HUES48 (cell line): Measurements from ENCODE around the gene SIAE.

Source experiments
- H3K27ac ChIP-seq: one replicate; pipeline ENCODE4 v1.7.0; 2013; ENCODE audit warnings: low read depth, low read length, inconsistent platforms
- H3K27me3 ChIP-seq: 2 replicates; pipeline ENCODE4 v1.6.1; 2013; ENCODE audit warnings: mild to moderate bottlenecking, low read length; ENCODE audit not compliant: control insufficient read depth, insufficient read depth
- H3K36me3 ChIP-seq: 2 replicates; pipeline ENCODE4 v1.6.1; 2013; ENCODE audit warnings: low read length; ENCODE audit not compliant: control insufficient read depth, insufficient read depth
- H3K4me1 ChIP-seq: 2 replicates; pipeline ENCODE4 v1.6.1; 2013; ENCODE audit warnings: mild to moderate bottlenecking, low read length; ENCODE audit not compliant: control insufficient read depth, insufficient read depth
- H3K4me3 ChIP-seq: 2 replicates; pipeline ENCODE4 v1.5.1; 2013; ENCODE audit warnings: mild to moderate bottlenecking, low read depth, low read length
- H3K9ac ChIP-seq: 2 replicates; pipeline ENCODE4 v1.6.1; 2013; ENCODE audit warnings: mild to moderate bottlenecking, low read depth, low read length, moderate library complexity
- H3K9me3 ChIP-seq: 2 replicates; pipeline ENCODE4 v1.6.1; 2013; ENCODE audit warnings: low read length; ENCODE audit not compliant: control insufficient read depth, insufficient read depth

SIAE gene

DNA sequence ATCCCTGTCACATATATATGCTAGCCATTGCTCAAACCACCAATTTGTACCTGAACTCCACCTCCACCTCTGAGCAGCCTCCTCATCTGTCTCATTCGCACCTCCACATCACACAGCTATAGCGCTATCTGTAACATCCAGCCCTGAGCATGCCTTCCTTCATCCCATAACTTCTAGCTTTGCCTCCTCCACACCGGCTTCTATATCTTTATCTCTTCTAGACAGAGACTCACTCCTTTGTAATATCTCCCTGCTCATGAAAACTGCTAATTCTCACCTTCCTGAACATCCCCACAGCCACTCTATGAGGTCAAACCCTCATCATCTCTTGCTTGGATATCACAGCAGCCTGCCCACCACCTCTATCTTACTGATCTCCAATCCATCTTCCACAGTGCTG lies 5.9 kb downstream of the SIAE start:
- H3K27me3 ChIP-seq: peaks cover 29% of the 10 kb centered on the region
- no peak overlapping the region for H3K4me3 ChIP-seq
- no peaks in the 10 kb centered on the region for H3K4me1 ChIP-seq
- H3K27ac ChIP-seq: no peak overlapping the region
- no peak overlapping the region for H3K9ac ChIP-seq
- no peaks in the 10 kb centered on the region for H3K9me3 ChIP-seq
- H3K36me3 ChIP-seq: no peaks in the 10 kb centered on the region

GRCh38 chr11:124663861-124664260 lies 9.7 kb downstream of the SIAE start:
- Histone ChIP-seq H3K27ac (no peak overlapping the region), H3K9me3 (no peaks in the 10 kb centered on the region), H3K4me3 (no peak overlapping the region), H3K36me3 (no peaks in the 10 kb centered on the region), H3K4me1 (no peaks in the 10 kb centered on the region), H3K27me3 (peaks cover 4% of the 10 kb centered on the region; the same call in 1 of the 2 replicates), H3K9ac (no peak overlapping the region)

GRCh38 chr11:124662106-124662505 lies 11.4 kb downstream of the SIAE start:
- no peak overlapping the region for H3K9ac ChIP-seq
- no peak overlapping the region for H3K4me3 ChIP-seq
- H3K36me3 ChIP-seq: no peaks in the 10 kb centered on the region
- H3K27me3 ChIP-seq: no peaks in the 10 kb centered on the region
- no peaks in the 10 kb centered on the region for H3K9me3 ChIP-seq
- no peak overlapping the region for H3K27ac ChIP-seq
- peaks cover 15% of the 10 kb centered on the region for H3K4me1 ChIP-seq

GRCh38 chr11:124661553-124661952 lies 12.0 kb downstream of the SIAE start:
- H3K36me3 ChIP-seq: no peaks in the 10 kb centered on the region
- H3K27ac ChIP-seq: no peak overlapping the region
- H3K9me3 ChIP-seq: no peaks in the 10 kb centered on the region
- no peak overlapping the region for H3K9ac ChIP-seq
- no peaks in the 10 kb centered on the region for H3K27me3 ChIP-seq
- H3K4me1 ChIP-seq: peaks cover 20% of the 10 kb centered on the region
- H3K4me3 ChIP-seq: no peak overlapping the region

GRCh38 chr11:124658986-124659385 lies 14.6 kb downstream of the SIAE start:
- Histone ChIP-seq H3K27me3 (no peaks in the 10 kb centered on the region), H3K27ac (no peak overlapping the region), H3K36me3 (no peaks in the 10 kb centered on the region), H3K4me1 (peaks cover 20% of the 10 kb centered on the region), H3K4me3 (no peak overlapping the region), H3K9me3 (no peaks in the 10 kb centered on the region), H3K9ac (no peak overlapping the region)

- H3K36me3 ChIP-seq: no peaks in the 10 kb centered on the region
- no peak overlapping the region for H3K9ac ChIP-seq
- no peaks in the 10 kb centered on the region for H3K9me3 ChIP-seq
- no peaks in the 10 kb centered on the region for H3K27me3 ChIP-seq
- H3K4me3 ChIP-seq: no peak overlapping the region
- H3K4me1 ChIP-seq: peaks cover 20% of the 10 kb centered on the region
- H3K27ac ChIP-seq: no peak overlapping the region
These were observed 15.0 kb downstream of the SIAE start for GRCh38 chr11:124658501-124658900.

DNA sequence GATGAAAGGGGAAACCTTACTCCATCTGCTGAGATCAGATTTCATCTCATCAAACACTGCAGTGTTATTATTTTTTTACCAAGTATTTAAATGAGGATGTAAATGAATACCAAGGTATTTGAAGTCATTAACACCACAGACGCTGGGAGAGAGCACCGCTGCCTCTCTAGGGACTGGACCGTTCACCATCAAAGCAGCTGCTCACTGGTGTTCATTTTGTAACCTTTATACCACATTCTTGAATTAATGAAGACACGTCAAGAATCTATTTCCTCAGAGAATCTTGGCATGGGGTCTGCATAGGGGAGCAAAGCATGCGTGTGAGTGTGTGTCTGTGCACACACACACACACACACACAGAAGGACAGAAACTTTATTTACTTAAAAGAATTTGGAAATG lies 15.6 kb downstream of the SIAE start:
- Histone ChIP-seq H3K9ac (no peak overlapping the region), H3K27me3 (no peaks in the 10 kb centered on the region), H3K4me3 (no peak overlapping the region), H3K36me3 (no peaks in the 10 kb centered on the region), H3K4me1 (peaks cover 20% of the 10 kb centered on the region), H3K9me3 (no peaks in the 10 kb centered on the region), H3K27ac (peak overlapping the region; percentile 46)

DNA sequence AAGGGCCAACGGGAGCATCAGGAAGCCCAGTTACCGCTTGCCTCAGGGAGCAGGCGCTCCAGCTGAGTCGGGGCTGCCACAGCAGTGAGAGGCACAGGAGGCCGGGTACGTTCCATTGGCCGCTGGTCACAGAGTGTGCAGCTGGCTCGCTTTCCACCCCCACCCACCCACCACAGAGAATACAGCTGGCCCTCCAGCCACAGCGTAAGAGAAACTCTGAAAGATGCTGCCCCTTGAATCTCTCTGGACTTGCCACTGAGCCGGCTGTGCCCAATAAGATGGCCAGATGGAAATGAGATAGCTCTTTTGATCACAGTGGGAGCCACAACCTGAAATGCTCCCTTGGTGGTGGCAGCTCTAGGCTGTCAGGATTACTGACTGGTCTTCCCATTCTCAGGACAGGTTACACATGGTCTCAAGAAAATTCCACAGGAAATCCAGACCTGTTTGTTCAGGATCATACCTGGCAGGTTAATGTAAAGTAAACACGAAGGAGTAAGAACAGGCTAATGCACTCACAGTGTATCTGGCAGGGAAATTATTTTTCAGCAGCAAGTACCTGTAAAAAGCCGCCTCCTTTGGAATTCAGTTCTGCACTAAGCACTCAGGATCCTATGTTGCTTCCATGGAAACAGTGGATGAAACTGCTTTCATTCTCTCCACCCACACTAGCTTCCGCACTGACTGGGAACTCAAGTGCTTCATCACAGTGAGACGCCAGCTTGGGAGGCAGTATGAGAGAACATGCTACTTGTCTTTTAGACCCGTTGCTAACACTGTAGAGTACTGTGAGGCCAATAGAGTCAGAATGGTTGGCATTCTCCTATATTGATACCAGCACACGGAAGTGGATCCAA lies 16.5 kb downstream of the SIAE start:
- H3K4me3 ChIP-seq: no peak overlapping the region
- no peaks in the 10 kb centered on the region for H3K27me3 ChIP-seq
- H3K9ac ChIP-seq: no peak overlapping the region
- no peaks in the 10 kb centered on the region for H3K36me3 ChIP-seq
- peaks cover 20% of the 10 kb centered on the region for H3K4me1 ChIP-seq
- no peaks in the 10 kb centered on the region for H3K9me3 ChIP-seq
- peak overlapping the region; percentile 46 for H3K27ac ChIP-seq

DNA sequence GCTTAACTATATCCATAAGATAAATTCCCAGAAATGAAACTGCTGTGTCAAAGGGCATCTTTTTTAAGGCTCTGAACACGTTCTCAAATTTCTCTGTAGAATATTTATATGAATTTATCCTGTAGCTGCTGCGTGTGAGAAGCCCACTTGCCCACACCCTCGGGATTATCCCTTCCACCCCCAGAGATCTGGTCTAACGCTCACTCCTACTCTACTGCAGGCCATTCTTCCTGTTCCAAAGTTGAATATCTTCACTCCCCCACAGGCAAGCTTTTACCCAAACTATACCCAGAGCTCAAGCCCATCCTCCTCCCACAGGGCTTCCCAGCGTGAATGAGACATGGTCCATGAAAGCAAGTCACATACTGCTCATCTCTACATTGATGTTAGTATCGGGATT lies 24.9 kb downstream of the SIAE start:
- Histone ChIP-seq H3K9me3 (no peaks in the 10 kb centered on the region), H3K27ac (no peak overlapping the region), H3K36me3 (no peaks in the 10 kb centered on the region), H3K27me3 (no peaks in the 10 kb centered on the region; the same call in 1 of the 2 replicates), H3K4me1 (no peaks in the 10 kb centered on the region; the same call in 1 of the 2 replicates), H3K4me3 (no peak overlapping the region), H3K9ac (no peak overlapping the region)

- no peaks in the 10 kb centered on the region for H3K36me3 ChIP-seq
- no peaks in the 10 kb centered on the region; the same call in 1 of the 2 replicates for H3K27me3 ChIP-seq
- no peak overlapping the region for H3K4me3 ChIP-seq
- H3K9me3 ChIP-seq: no peaks in the 10 kb centered on the region
- no peak overlapping the region for H3K9ac ChIP-seq
- no peak overlapping the region for H3K27ac ChIP-seq
- H3K4me1 ChIP-seq: no peaks in the 10 kb centered on the region; the same call in 1 of the 2 replicates
These were observed 27.4 kb downstream of the SIAE start for GRCh38 chr11:124646148-124646547.

- no peaks in the 10 kb centered on the region; the same call in 1 of the 2 replicates for H3K4me1 ChIP-seq
- H3K4me3 ChIP-seq: peak overlapping the region; percentile 38; the same call in 1 of the 2 replicates
- no peak overlapping the region for H3K9ac ChIP-seq
- no peak overlapping the region for H3K27ac ChIP-seq
- H3K36me3 ChIP-seq: no peaks in the 10 kb centered on the region
- no peaks in the 10 kb centered on the region for H3K9me3 ChIP-seq
- H3K27me3 ChIP-seq: no peaks in the 10 kb centered on the region; the same call in 1 of the 2 replicates
These were observed 28.9 kb downstream of the SIAE start for GRCh38 chr11:124644426-124645280.
